ENCODE measurements around the gene UBE3D. TPM values are rescaled to one million over a fixed set of nuclear protein-coding genes. Genes with fewer than 3 reads are reported as not detected.
"Not testable (repeated sequence)": the region's sequence is repeated elsewhere in the genome, so short reads cannot be mapped to it uniquely, and the experiment has no call there.

UBE3D gene
- polyA plus RNA-seq, 2 donors, result 2.3 to 5.9 TPM

DNA sequence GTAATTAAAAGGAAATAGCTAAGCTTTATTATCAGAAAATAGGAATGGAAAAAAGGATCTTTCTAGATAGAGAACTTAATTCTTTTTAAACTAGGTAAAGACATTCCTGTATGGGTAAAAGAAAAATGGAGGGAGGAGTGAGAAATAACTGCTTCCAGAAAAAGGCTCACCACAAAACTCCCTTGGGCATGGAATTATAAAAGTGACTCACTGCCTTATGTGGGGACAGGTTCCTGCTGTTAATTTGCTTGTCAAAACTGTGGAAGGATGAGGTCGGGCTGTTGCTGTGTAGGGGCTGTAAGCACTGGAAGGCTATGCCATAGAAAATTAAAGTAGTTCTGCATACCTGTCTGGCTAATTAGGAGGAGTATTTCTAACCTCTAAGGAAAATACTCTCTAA is 158.7 kb downstream of the UBE3D start:
- Histone ChIP-seq H3K9me3 (ENCODE audit: control insufficient read depth in 2 of 2, insufficient read depth in 1 of 2, low read depth in 1 of 2, low read length in 1 of 2) (no peaks in the 10 kb centered on the region), H3K4me3 (ENCODE audit: low read depth in 1 of 2, low read length in 2 of 2) (no peak overlapping the region), H3K27me3 (ENCODE audit: control insufficient read depth in 1 of 2, insufficient read depth in 2 of 2, low read length in 2 of 2) (no peaks in the 10 kb centered on the region), H3K36me3 (ENCODE audit: control insufficient read depth in 2 of 2, insufficient read depth in 2 of 2, low read length in 1 of 2) (no peaks in the 10 kb centered on the region), H3K27ac (ENCODE audit: low read depth in 2 of 2, low read length in 1 of 2) (no peak overlapping the region), H3K4me1 (ENCODE audit: control insufficient read depth in 2 of 2, insufficient read depth in 2 of 2, low read length in 1 of 2) (peaks cover 0 to 2% of the 10 kb centered on the region in 2 donors)
- WGBS, 2 donors, result 10 to 25% methylated on average over 1 of the region's 1 CpG

DNA sequence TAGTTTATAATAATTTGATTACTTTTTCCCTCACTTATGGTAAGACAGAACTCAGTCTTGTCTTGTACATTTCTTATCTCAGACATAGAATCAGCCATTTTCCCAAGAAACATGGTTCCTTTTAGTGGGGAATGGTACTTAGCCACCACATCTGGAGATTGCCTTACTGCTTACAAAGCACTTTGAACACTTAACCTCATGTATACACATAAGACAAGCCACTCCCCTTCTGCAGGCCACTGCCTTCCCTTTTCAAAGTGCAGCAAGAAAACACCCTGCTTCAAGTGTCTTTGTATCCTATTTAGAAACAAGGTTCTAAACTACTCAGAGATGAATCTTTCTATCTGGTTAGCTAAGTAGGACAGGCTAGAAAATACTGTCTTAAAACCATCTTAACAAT is 159.2 kb downstream of the UBE3D start:
- no peak overlapping the region for H3K27ac ChIP-seq (ENCODE audit: low read depth in 2 of 2, low read length in 1 of 2)
- no peak overlapping the region for H3K4me3 ChIP-seq (ENCODE audit: low read depth in 1 of 2, low read length in 2 of 2)
- H3K9me3 ChIP-seq (ENCODE audit: control insufficient read depth in 2 of 2, insufficient read depth in 1 of 2, low read depth in 1 of 2, low read length in 1 of 2), result no peaks in the 10 kb centered on the region

DNA sequence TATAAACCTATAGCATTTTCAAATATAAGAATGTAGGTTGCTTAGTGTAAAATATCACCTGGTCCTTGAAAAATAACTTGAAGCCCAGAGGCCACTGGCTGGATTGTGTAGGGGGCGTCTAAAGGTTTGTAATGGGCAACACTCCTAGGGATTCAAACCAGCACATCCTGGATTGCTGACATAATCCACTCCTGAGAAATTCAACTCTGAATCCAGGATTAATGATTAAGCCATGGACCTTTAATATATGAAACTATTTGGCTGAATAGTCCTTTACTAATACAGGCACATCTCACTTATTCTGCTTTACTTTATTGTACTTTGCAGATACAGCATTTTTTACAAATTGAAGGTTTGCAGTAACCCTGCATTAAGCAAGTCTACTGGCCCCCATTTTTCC is 160.8 kb downstream of the UBE3D start:
- no peaks in the 10 kb centered on the region for H3K36me3 ChIP-seq (ENCODE audit: control insufficient read depth in 2 of 2, insufficient read depth in 2 of 2, low read length in 1 of 2)
- WGBS, 2 donors, result 87 to 89% methylated on average over 1 of the region's 1 CpG
- H3K9me3 ChIP-seq (ENCODE audit: control insufficient read depth in 2 of 2, insufficient read depth in 1 of 2, low read depth in 1 of 2, low read length in 1 of 2), result no peaks in the 10 kb centered on the region
- no peak overlapping the region for H3K27ac ChIP-seq (ENCODE audit: low read depth in 2 of 2, low read length in 1 of 2)
- H3K27me3 ChIP-seq (ENCODE audit: control insufficient read depth in 1 of 2, insufficient read depth in 2 of 2, low read length in 2 of 2), result no peaks in the 10 kb centered on the region
- no peak overlapping the region for H3K4me3 ChIP-seq (ENCODE audit: low read depth in 1 of 2, low read length in 2 of 2)
- H3K4me1 ChIP-seq (ENCODE audit: control insufficient read depth in 2 of 2, insufficient read depth in 2 of 2, low read length in 1 of 2), result peaks cover 0 to 2% of the 10 kb centered on the region in 2 donors

More for the DNA sequence above, 159.2 kb downstream of the UBE3D start:
- Histone ChIP-seq H3K36me3 (ENCODE audit: control insufficient read depth in 2 of 2, insufficient read depth in 2 of 2, low read length in 1 of 2) (no peaks in the 10 kb centered on the region), H3K4me1 (ENCODE audit: control insufficient read depth in 2 of 2, insufficient read depth in 2 of 2, low read length in 1 of 2) (peaks cover 0 to 2% of the 10 kb centered on the region in 2 donors), H3K27me3 (ENCODE audit: control insufficient read depth in 1 of 2, insufficient read depth in 2 of 2, low read length in 2 of 2) (no peaks in the 10 kb centered on the region)

DNA sequence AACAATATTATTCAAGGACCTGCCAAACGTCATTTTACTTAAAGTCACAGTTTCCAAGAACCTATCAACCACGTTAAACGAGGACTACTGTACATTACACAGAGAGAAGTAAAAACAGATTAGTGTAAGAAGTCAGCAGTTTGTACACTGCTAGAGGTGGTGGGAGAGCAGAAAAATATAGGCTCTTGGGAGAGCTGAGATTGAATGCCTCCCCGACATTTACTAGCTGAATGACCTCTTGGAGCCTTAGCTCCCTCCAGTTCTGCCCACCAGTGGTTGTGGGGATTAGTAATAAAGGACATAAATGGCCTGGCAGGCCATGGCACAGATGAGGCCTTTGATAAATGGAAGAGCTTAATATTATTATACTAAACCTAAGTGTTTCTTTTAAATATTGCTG is 161.4 kb downstream of the UBE3D start:
- no peaks in the 10 kb centered on the region for H3K36me3 ChIP-seq (ENCODE audit: control insufficient read depth in 2 of 2, insufficient read depth in 2 of 2, low read length in 1 of 2)
- H3K4me1 ChIP-seq (ENCODE audit: control insufficient read depth in 2 of 2, insufficient read depth in 2 of 2, low read length in 1 of 2), result peaks cover 0 to 2% of the 10 kb centered on the region in 2 donors
- no peaks in the 10 kb centered on the region for H3K9me3 ChIP-seq (ENCODE audit: control insufficient read depth in 2 of 2, insufficient read depth in 1 of 2, low read depth in 1 of 2, low read length in 1 of 2)
- no peak overlapping the region for H3K4me3 ChIP-seq (ENCODE audit: low read depth in 1 of 2, low read length in 2 of 2)
- no peak overlapping the region for H3K27ac ChIP-seq (ENCODE audit: low read depth in 2 of 2, low read length in 1 of 2)
- no peaks in the 10 kb centered on the region for H3K27me3 ChIP-seq (ENCODE audit: control insufficient read depth in 1 of 2, insufficient read depth in 2 of 2, low read length in 2 of 2)
- 65 to 74% methylated on average over 4 of the region's 4 CpGs for WGBS, 2 donors

DNA sequence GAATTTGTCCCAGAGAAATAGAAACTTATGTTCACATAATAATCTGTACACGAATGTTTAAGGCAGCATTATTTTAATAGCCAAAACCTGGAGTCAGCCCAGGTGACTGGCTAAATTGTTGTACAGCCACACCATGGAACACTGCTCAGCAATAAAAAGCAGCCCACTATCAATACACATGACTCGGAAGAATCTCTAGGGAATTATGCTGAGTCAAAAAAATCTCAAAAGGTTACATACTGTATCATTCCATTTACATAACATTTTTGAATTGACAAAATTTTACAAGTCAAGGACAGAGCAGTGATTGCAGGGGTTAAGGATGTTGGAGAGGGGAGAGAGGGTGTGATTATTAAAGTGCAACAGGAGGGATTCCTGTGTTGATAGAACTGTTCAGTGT is 163.4 kb downstream of the UBE3D start:
- no peak overlapping the region for H3K27ac ChIP-seq (ENCODE audit: low read depth in 2 of 2, low read length in 1 of 2)
- 80 to 85% methylated on average over 2 of the region's 2 CpGs for WGBS, 2 donors
- no peaks in the 10 kb centered on the region for H3K27me3 ChIP-seq (ENCODE audit: control insufficient read depth in 1 of 2, insufficient read depth in 2 of 2, low read length in 2 of 2)
- no peaks in the 10 kb centered on the region for H3K36me3 ChIP-seq (ENCODE audit: control insufficient read depth in 2 of 2, insufficient read depth in 2 of 2, low read length in 1 of 2)
- H3K9me3 ChIP-seq (ENCODE audit: control insufficient read depth in 2 of 2, insufficient read depth in 1 of 2, low read depth in 1 of 2, low read length in 1 of 2), result no peaks in the 10 kb centered on the region
- no peaks in the 10 kb centered on the region for H3K4me1 ChIP-seq (ENCODE audit: control insufficient read depth in 2 of 2, insufficient read depth in 2 of 2, low read length in 1 of 2)
- H3K4me3 ChIP-seq (ENCODE audit: low read depth in 1 of 2, low read length in 2 of 2), result no peak overlapping the region

DNA sequence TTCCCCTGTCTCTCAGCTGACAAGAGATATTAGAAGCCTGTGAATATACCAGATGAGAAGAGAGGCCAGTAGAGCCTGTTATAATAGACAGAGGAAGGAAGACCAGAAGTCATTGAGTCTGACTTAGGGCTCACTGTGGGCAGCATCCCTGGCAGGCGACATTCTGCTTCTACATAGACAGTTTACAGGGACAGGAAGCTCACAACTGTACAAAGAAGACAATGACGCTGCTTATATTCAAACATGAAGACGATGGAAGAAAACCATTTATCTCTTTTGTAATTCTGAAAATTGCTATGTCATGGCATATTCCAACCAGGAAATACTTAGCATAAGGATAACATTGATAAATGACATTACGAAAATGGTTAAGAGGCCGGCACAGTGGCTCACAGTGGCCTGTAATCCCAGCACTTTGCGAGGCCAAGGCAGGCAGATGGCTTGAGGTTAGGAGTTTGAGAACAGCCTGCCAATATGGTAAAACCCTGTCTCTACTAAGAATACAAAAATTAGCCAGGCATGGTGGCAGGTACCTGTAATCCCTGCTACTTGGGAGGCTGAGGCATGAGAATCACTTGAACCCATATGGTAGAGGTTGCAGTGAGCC is 170.9 kb downstream of the UBE3D start:
- no peaks in the 10 kb centered on the region for H3K4me1 ChIP-seq (ENCODE audit: control insufficient read depth in 2 of 2, insufficient read depth in 2 of 2, low read length in 1 of 2)
- no peak overlapping the region for H3K4me3 ChIP-seq (ENCODE audit: low read depth in 1 of 2, low read length in 2 of 2)
- WGBS, 2 donors, result 92 to 95% methylated on average over 6 of the region's 6 CpGs
- H3K9me3 ChIP-seq (ENCODE audit: control insufficient read depth in 2 of 2, insufficient read depth in 1 of 2, low read depth in 1 of 2, low read length in 1 of 2), result no peaks in the 10 kb centered on the region
- no peak overlapping the region for H3K27ac ChIP-seq (ENCODE audit: low read depth in 2 of 2, low read length in 1 of 2)
- H3K36me3 ChIP-seq (ENCODE audit: control insufficient read depth in 2 of 2, insufficient read depth in 2 of 2, low read length in 1 of 2), result no peaks in the 10 kb centered on the region
- no peaks in the 10 kb centered on the region for H3K27me3 ChIP-seq (ENCODE audit: control insufficient read depth in 1 of 2, insufficient read depth in 2 of 2, low read length in 2 of 2)

DNA sequence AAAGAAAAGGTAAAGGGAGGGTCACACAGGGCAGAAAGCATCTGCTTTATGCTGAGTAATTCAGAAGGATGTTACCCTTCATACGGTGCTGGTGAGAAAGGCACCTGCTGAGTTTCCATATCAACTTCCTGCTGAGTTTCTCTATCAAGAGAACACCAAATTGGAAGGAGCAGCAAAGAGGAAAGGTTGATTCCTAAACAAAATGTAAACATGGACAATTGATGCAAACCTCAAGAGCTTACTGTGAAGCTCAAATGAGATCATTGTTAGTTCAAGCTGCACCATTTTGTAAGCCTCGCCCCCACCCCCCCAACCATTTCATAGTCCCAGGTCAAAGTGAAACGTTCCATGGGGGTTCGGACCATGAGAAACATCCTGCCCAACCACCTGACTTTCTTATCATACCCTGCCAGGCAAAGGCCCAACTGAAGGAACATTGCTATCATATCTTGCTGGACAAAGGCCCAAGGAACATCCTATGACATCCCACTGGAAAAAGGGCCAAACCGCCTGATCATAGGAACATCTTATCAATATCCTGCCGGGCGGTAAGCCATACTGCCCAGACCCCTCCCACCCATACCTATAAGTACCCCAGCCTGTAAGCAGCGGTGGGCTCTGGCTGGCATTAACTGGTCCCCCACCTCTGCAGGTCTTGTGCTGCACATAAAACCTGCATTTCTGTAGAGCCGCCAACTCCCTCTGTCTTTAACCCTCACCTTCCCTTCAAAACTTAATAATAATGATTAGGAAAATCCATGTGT is 171.6 kb downstream of the UBE3D start:
- no peaks in the 10 kb centered on the region for H3K27me3 ChIP-seq (ENCODE audit: control insufficient read depth in 1 of 2, insufficient read depth in 2 of 2, low read length in 2 of 2)
- H3K27ac ChIP-seq (ENCODE audit: low read depth in 2 of 2, low read length in 1 of 2), result no peak overlapping the region
- H3K36me3 ChIP-seq (ENCODE audit: control insufficient read depth in 2 of 2, insufficient read depth in 2 of 2, low read length in 1 of 2), result no peaks in the 10 kb centered on the region
- H3K9me3 ChIP-seq (ENCODE audit: control insufficient read depth in 2 of 2, insufficient read depth in 1 of 2, low read depth in 1 of 2, low read length in 1 of 2), result no peaks in the 10 kb centered on the region
- WGBS, 2 donors, result 93% methylated on average over 9 of the region's 9 CpGs
- H3K4me1 ChIP-seq (ENCODE audit: control insufficient read depth in 2 of 2, insufficient read depth in 2 of 2, low read length in 1 of 2), result no peaks in the 10 kb centered on the region
- H3K4me3 ChIP-seq (ENCODE audit: low read depth in 1 of 2, low read length in 2 of 2), result no peak overlapping the region

DNA sequence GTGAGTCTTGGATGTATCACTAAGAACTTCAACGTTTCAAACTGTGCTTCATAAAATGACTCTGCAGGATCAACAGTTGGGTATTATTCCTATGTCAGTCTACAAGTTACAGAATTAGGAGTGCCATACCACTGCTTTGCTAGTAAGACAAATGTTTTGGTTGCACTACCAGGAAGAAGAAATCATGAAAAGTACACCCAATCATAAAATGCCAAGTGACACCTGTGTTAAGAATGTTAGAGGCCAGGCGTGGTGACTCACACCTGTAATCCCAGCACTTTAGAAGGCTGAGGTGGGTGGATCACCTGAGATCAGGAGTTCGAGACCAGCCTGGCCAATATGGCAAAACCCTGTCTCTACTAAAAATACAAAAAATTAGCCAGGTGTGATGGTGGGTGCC is 174.1 kb downstream of the UBE3D start:
- H3K36me3 ChIP-seq (ENCODE audit: control insufficient read depth in 2 of 2, insufficient read depth in 2 of 2, low read length in 1 of 2), result not testable (repeated sequence)

DNA sequence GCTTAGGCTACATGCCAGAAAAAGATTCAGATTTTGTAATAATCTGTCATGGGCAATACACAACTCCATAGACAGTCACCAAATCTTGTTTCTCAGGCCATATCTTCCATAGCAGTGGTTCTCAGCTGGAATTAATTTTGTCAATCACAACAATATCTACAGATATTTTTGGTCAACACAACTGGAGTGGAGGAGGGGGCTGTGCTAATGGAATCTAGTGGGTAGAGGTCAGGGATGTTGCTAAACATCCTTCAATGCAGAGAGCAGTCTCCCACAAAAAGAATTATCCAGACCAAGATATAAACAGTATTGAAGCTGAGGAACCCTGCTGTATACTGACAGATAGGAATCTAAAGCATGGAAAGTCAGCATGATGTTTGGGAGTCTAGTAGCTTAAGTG is 174.6 kb downstream of the UBE3D start:
- no peaks in the 10 kb centered on the region for H3K36me3 ChIP-seq (ENCODE audit: control insufficient read depth in 2 of 2, insufficient read depth in 2 of 2, low read length in 1 of 2)
- H3K27me3 ChIP-seq (ENCODE audit: control insufficient read depth in 1 of 2, insufficient read depth in 2 of 2, low read length in 2 of 2), result no peaks in the 10 kb centered on the region
- no peaks in the 10 kb centered on the region for H3K4me1 ChIP-seq (ENCODE audit: control insufficient read depth in 2 of 2, insufficient read depth in 2 of 2, low read length in 1 of 2)
- no peak overlapping the region for H3K4me3 ChIP-seq (ENCODE audit: low read depth in 1 of 2, low read length in 2 of 2)
- H3K9me3 ChIP-seq (ENCODE audit: control insufficient read depth in 2 of 2, insufficient read depth in 1 of 2, low read depth in 1 of 2, low read length in 1 of 2), result no peaks in the 10 kb centered on the region
- H3K27ac ChIP-seq (ENCODE audit: low read depth in 2 of 2, low read length in 1 of 2), result no peak overlapping the region

More for the DNA sequence above, 174.1 kb downstream of the UBE3D start:
- not testable (repeated sequence) for H3K9me3 ChIP-seq (ENCODE audit: control insufficient read depth in 2 of 2, insufficient read depth in 1 of 2, low read depth in 1 of 2, low read length in 1 of 2); H3K4me1 ChIP-seq (ENCODE audit: control insufficient read depth in 2 of 2, insufficient read depth in 2 of 2, low read length in 1 of 2); H3K4me3 ChIP-seq (ENCODE audit: low read depth in 1 of 2, low read length in 2 of 2); H3K27ac ChIP-seq (ENCODE audit: low read depth in 2 of 2, low read length in 1 of 2); H3K27me3 ChIP-seq (ENCODE audit: control insufficient read depth in 1 of 2, insufficient read depth in 2 of 2, low read length in 2 of 2)
- WGBS, 2 donors, result 74 to 83% methylated on average over 3 of the region's 3 CpGs

DNA sequence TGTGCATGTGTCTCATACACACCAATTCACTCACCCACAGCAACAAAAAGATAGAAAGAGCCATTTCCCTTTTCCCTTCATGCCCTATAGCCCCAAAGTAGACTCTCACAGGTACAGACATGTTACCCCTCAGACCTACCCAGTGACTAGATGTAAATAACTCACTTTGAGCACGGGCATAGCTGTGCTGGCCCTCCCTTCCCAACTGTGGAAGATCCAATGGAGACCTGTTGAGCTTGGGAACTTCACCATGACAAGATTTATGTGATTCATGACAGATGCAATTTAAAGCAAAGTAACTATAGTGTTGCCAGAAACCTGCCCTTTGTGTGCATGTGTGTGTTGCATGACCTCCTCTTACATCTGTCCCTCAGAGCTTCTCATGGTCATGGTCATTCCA is 175.4 kb downstream of the UBE3D start:
- Histone ChIP-seq H3K4me1 (ENCODE audit: control insufficient read depth in 2 of 2, insufficient read depth in 2 of 2, low read length in 1 of 2) (no peaks in the 10 kb centered on the region), H3K36me3 (ENCODE audit: control insufficient read depth in 2 of 2, insufficient read depth in 2 of 2, low read length in 1 of 2) (no peaks in the 10 kb centered on the region), H3K4me3 (ENCODE audit: low read depth in 1 of 2, low read length in 2 of 2) (no peak overlapping the region), H3K27ac (ENCODE audit: low read depth in 2 of 2, low read length in 1 of 2) (no peak overlapping the region), H3K9me3 (ENCODE audit: control insufficient read depth in 2 of 2, insufficient read depth in 1 of 2, low read depth in 1 of 2, low read length in 1 of 2) (no peaks in the 10 kb centered on the region), H3K27me3 (ENCODE audit: control insufficient read depth in 1 of 2, insufficient read depth in 2 of 2, low read length in 2 of 2) (no peaks in the 10 kb centered on the region)
- 55 to 76% methylated on average over 1 of the region's 1 CpG for WGBS, 2 donors
